Fibroblast of lung (primary cell): ENCODE data around the gene N4BP3. TPM values are rescaled to one million over a fixed set of nuclear protein-coding genes. Genes with fewer than 3 reads are reported as not detected.

Source experiments
- DNase-seq, 2 donors: peaks; one replicate each; pipeline versions ENCODE4 v3.0.0 to v3.0.0-alpha.2; 2010; ENCODE audit warnings: low read depth in 2 of 2
- H2AFZ ChIP-seq: 2 replicates; pipeline ENCODE4 v1.5.1; 2012; ENCODE audit warnings: low read length, control low read depth, inconsistent platforms
- H3K27ac ChIP-seq: 2 replicates; pipeline ENCODE4 v1.5.1; 2011; ENCODE audit warnings: low read length, control low read depth; ENCODE audit not compliant: insufficient read depth
- H3K27me3 ChIP-seq: 2 replicates; pipeline ENCODE4 v1.5.1; 2011; ENCODE audit warnings: mild to moderate bottlenecking, low read length; ENCODE audit not compliant: control insufficient read depth, insufficient read depth
- H3K36me3 ChIP-seq: 2 replicates; pipeline ENCODE4 v1.5.1; 2011; ENCODE audit warnings: low read length; ENCODE audit not compliant: control insufficient read depth, insufficient read depth
- H3K4me1 ChIP-seq: 2 replicates; pipeline ENCODE4 v1.5.1; 2011; ENCODE audit warnings: low read length; ENCODE audit not compliant: control insufficient read depth, insufficient read depth; ENCODE audit errors: extremely low read depth
- H3K4me2 ChIP-seq: 2 replicates; pipeline ENCODE4 v1.5.1; 2011; ENCODE audit warnings: low read length, control low read depth; ENCODE audit not compliant: insufficient read depth; ENCODE audit errors: extremely low read depth
- H3K4me3 ChIP-seq, 4 experiments: fragments of 200-600 bp in 1 of 4; sonication (generic) in 1 of 4; replicated peaks in 1 of 4; 2 replicates each; pipeline ENCODE4 v1.5.1; 2011 to 2016; ENCODE audit warnings: low read length in 4 of 4, low read depth in 3 of 4, mild to moderate bottlenecking in 3 of 4, control low read depth in 2 of 4, inconsistent platforms in 1 of 4, mixed read lengths in 1 of 4; ENCODE audit not compliant: insufficient read depth in 1 of 4; ENCODE audit errors: control extremely low read depth in 1 of 4
- H3K79me2 ChIP-seq: 2 replicates; pipeline ENCODE4 v1.5.1; 2012; ENCODE audit warnings: mild to moderate bottlenecking, low read length, inconsistent platforms; ENCODE audit not compliant: control insufficient read depth, insufficient read depth
- H3K9ac ChIP-seq: 2 replicates; pipeline ENCODE4 v1.5.1; 2011; ENCODE audit warnings: mild to moderate bottlenecking, low read length, control low read depth; ENCODE audit not compliant: insufficient read depth
- H3K9me3 ChIP-seq: 2 replicates; pipeline ENCODE4 v1.5.1; 2012; ENCODE audit warnings: low read depth, low read length; ENCODE audit not compliant: control insufficient read depth, insufficient read depth
- H4K20me1 ChIP-seq: 2 replicates; pipeline ENCODE4 v1.5.1; 2011; ENCODE audit warnings: low read length; ENCODE audit not compliant: control insufficient read depth, insufficient read depth; ENCODE audit errors: extremely low read depth
- EZH2 ChIP-seq: IDR thresholded peaks from 2 replicates; pipeline ENCODE4 v1.5.1; 2012; ENCODE audit warnings: low read length, control low read depth, mild to moderate bottlenecking; ENCODE audit errors: missing control alignments
- polyA plus RNA-seq, 2 donors: library from polyadenylated mRNA; depleted of rRNA in 1 of 2; stranded (reverse) in 1 of 2; unstranded in 1 of 2; fragments of >200 nt; gene quantifications; 2 replicates each; pipeline ENCODE4 v1.2.1, GENCODE V29; 2011 to 2012; ENCODE audit warnings: missing spikeins in 1 of 2
- total RNA-seq: library from RNA; depleted of rRNA; stranded (reverse); fragments of >200 nt; gene quantifications from 2 replicates; pipeline ENCODE4 v1.2.1, GENCODE V29; 2014
- TF ChIP-seq, protein P1 (sequence below), 2 donors: IDR thresholded peaks in 1 of 2; conservative IDR thresholded peaks in 1 of 2; 1 replicate in 1 of 2; 2 replicates in 1 of 2; pipeline ENCODE4 v1.5.1; 2011 to 2012; ENCODE audit warnings: low read length in 2 of 2, control low read depth in 1 of 2, inconsistent platforms in 1 of 2, low read depth in 1 of 2, mild to moderate bottlenecking in 1 of 2

The N4BP3 gene
- total and polyA plus RNA-seq, 2 donors (not counting 1 experiment from before 2014, with no cell fraction given) = 0.19 to 0.83 TPM

DNA sequence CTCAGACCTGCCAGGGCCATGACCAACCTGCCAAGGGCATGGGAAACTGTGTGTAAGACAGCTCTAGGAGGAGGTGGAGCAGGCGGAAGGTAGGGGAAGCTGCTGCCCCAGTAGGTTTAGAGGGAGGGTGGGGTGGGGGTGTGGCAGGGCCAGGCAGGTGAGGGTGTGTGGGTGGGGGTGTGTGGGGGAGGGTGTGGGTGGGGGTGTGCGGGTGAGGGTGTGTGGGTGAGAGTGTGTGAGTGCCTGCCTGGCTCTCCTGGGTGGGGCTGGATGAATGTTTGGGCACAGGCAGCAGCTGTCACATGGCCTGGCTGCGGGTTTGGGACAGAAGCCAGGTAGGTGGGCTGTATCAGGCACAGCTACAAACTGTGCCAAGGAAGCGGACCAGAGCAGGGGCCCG lies 8.8 kb upstream of the N4BP3 start:
- Histone ChIP-seq H3K4me2 (no peak overlapping the region), H3K9me3 (no peaks in the 10 kb centered on the region), H2AFZ (no peak overlapping the region), H3K4me1 (no peaks in the 10 kb centered on the region), H3K27ac (no peak overlapping the region), H3K27me3 (peaks cover 5% of the 10 kb centered on the region), H3K36me3 (no peaks in the 10 kb centered on the region), H3K9ac (no peak overlapping the region), H3K4me3 (no peak overlapping the region), H3K79me2 (no peaks in the 10 kb centered on the region), H4K20me1 (no peaks in the 10 kb centered on the region)
- DNase-seq = no peak
- TF ChIP-seq, protein P1, sequence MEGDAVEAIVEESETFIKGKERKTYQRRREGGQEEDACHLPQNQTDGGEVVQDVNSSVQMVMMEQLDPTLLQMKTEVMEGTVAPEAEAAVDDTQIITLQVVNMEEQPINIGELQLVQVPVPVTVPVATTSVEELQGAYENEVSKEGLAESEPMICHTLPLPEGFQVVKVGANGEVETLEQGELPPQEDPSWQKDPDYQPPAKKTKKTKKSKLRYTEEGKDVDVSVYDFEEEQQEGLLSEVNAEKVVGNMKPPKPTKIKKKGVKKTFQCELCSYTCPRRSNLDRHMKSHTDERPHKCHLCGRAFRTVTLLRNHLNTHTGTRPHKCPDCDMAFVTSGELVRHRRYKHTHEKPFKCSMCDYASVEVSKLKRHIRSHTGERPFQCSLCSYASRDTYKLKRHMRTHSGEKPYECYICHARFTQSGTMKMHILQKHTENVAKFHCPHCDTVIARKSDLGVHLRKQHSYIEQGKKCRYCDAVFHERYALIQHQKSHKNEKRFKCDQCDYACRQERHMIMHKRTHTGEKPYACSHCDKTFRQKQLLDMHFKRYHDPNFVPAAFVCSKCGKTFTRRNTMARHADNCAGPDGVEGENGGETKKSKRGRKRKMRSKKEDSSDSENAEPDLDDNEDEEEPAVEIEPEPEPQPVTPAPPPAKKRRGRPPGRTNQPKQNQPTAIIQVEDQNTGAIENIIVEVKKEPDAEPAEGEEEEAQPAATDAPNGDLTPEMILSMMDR (conservative IDR thresholded peaks at IDR 0.05 in 1 of 2, IDR thresholded peaks at IDR 0.05 in 1 of 2; ENCODE audit: low read depth in 1 of 2, low read length in 2 of 2) = no peak
- no peak for TF ChIP-seq EZH2

DNA sequence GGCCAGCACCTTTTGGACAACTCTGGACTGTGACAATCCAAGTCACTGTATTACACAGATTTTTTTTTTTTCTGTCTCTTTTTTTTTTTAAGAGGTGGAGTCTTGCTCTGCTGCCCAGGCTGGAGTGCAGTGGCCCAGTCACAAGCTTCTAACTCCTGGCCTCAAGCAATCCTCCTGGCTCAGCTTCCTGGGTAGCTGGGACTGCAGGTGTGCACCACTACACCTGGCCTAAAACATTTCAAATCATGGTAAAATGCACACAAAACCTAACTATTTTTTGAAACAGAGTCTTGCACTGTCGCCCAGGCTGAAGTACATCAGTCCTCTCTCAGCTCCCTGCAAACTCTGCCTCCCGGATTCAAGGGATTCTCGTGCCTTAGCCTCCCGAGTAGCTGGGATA lies 7.2 kb upstream of the N4BP3 start:
- Histone ChIP-seq H3K4me2 (no peak overlapping the region), H3K36me3 (no peaks in the 10 kb centered on the region), H3K9me3 (no peaks in the 10 kb centered on the region), H3K9ac (no peak overlapping the region), H2AFZ (no peak overlapping the region), H4K20me1 (no peaks in the 10 kb centered on the region), H3K79me2 (no peaks in the 10 kb centered on the region), H3K4me3 (no peak overlapping the region), H3K27me3 (peaks cover 5% of the 10 kb centered on the region), H3K4me1 (no peaks in the 10 kb centered on the region), H3K27ac (no peak overlapping the region)
- DNase-seq = no peak
- TF ChIP-seq EZH2 = no peak
- TF ChIP-seq, protein P1 (conservative IDR thresholded peaks at IDR 0.05 in 1 of 2, IDR thresholded peaks at IDR 0.05 in 1 of 2; ENCODE audit: low read depth in 1 of 2, low read length in 2 of 2) = no peak

DNA sequence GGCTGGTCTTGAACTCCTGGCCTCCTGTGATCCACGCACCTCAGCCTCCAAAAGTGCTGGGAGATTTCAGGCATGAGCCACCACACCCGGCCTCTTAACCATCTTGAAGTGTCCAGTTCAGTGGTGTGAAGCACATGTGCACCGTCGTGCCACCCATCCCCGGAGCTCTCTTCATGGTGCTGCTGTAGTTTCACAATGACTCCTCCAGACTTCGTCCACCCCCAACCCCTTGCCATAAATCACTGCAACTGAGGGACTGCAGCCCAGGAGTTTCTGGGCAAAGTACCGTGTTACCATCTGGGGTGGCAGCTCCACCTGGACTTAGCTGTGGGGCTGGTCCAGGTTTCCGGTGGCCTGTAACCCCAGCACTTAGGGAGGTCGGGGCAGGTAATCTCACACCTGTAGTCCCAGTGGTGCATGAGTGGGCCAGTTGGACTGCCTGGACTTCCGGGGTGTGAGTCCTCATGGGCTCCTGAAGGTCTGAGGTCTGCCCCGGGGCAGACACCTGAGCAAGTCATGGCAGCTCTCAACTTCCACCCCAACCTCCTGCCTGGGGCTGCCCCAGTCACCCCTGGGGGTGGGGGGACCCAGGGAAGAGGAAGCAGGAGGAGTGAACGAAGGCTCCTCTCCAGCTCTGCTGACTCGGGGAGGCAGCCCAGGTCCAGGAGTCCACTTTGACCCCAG lies 6.6 kb upstream of the N4BP3 start:
- Histone ChIP-seq H3K9ac (no peak overlapping the region), H3K36me3 (no peaks in the 10 kb centered on the region), H3K4me2 (no peak overlapping the region), H3K27ac (no peak overlapping the region), H3K9me3 (no peaks in the 10 kb centered on the region), H3K4me3 (no peak overlapping the region), H4K20me1 (no peaks in the 10 kb centered on the region), H3K4me1 (no peaks in the 10 kb centered on the region), H3K79me2 (no peaks in the 10 kb centered on the region), H2AFZ (no peak overlapping the region), H3K27me3 (peaks cover 5% of the 10 kb centered on the region)
- DNase-seq = no peak
- TF ChIP-seq, protein P1 (conservative IDR thresholded peaks at IDR 0.05 in 1 of 2, IDR thresholded peaks at IDR 0.05 in 1 of 2; ENCODE audit: low read depth in 1 of 2, low read length in 2 of 2) = no peak
- no peak for TF ChIP-seq EZH2
